GM04503 (cell line): ENCODE data around the gene ZMYND19.
"Not testable (repeated sequence)": the region's sequence is repeated elsewhere in the genome, so short reads cannot be mapped to it uniquely, and the experiment has no call there.

ENCODE experiments used
- DNase-seq: peaks from one replicate; pipeline ENCODE4 v3.0.0-alpha.2; 2012; ENCODE audit warnings: low read depth

The ZMYND19 gene

DNA sequence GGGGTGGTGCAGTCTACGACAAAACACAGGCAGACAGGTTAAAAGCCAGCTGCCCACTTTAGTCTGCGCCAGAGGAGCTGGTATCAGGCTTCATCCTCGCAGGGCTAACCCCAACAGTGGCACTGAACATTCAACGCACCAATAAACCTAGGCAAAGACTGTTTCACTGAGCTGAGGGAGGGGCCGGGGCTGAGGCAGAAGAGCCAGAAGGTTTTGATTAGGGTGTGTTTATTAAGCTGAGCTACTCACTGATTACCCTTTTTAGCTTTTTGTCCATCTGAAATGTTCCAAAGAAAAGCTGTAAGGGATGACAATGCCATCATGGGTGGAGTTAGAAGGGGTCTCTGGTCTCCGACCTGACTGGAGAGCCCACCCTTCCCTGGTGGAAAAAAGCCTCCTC lies 1.4 kb downstream of the ZMYND19 start:
- DNase-seq = no peak

DNA sequence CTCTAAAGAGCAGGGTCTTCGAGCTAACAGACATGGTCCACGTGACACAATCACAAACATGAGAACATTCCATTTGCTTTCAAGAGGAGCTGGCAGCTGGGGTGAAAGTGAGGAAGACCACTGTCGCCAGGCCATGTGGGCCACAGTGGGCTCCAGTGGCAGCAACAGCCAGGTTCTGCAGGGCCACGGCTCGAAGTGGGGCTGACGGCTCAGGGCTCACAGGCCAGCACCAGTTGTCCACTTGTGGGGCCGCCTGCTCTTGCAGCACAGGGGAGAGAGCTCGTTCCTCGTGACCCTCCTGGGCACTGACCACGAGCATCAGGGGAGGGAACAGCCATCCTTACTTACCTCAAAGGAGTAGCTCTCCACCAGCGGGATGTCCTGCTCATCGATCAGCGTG lies 2.0 kb downstream of the ZMYND19 start:
- no peak for DNase-seq

DNA sequence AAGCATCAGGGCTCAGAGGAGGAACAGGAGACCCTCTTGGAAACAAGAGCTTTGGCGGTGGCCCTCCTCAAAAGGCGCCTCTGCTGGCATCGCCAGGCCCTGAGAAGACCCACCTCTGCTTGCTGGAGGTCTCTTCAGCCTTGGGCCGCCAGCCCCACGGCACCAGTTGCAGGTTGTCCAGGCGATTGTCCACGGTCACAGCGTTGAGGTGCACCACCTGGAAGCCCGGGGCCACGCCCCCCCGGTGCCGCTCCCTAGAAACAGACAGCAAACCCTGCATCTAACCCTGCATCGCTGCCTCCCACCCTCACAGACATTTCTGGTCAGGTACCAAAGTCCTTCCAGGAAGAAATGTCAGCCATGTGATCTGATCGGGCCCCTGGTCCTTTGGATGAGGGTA lies 3.5 kb downstream of the ZMYND19 start:
- DNase-seq = no peak

DNA sequence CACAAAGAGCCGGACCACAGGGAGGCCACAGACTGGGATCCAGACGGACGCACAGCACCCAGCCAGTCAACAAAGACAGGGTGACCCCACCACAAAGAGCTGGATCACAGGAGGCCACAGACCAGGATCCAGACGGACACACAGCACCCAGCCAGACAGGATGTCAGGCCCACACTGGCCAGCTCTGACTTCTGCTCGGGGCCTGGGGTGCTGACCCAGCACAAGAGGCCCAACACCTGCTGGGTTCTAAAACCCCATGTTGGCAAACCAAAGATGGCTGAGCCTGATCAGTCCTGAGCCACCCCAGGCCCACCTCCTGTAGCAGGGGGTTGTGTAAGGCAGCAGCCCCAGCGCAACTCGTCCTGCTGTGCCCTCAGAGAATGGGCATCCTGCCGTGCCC lies 6.4 kb downstream of the ZMYND19 start:
- no peak for DNase-seq

DNA sequence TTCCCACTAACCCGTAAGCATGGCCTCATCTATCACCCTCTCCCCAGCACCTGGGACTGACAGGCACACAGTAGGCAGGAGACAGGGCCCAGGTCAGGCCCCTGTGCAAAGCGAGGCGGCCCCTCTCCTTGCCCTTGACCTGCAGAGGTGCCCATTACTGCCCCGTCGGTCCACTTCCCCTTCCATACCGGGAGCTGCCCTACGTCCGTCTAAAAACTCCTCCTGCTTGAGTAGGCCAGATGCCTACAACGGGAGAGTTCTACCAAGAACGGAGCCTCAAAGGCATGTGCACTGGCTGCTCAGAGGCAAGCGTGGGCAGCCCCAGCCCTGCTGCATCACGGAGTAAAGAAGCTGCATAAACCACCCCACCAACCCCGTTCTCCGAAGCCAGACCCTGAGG lies 7.0 kb downstream of the ZMYND19 start:
- no peak for DNase-seq

DNA sequence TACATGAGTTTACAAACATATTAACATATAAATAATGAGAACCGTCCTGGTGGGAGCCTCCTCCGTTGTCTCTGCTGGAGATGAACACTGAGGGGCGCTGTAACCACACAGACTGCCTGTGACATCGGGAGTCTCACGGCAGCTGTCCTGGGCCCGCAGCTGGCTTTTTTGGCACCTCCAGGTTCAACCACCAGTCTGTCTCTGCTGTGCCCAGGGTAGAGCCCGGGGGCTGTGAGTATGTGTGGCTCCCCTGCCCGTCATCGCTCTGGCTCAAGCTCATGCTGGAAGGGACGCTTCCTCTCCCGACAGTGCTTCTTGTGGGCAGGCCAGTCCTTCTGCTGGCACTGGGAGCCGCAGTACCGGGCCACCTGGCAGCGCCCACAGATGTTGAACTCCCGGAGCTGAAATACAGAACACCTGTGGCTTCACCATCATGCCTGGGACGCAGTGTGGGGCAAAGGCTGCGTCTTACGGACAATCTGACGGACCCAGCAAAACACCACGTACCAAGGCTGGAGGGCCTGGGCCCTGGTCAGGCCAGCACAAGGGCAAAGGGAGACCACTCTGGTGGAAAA lies 7.9 kb downstream of the ZMYND19 start:
- DNase-seq = no peak

DNA sequence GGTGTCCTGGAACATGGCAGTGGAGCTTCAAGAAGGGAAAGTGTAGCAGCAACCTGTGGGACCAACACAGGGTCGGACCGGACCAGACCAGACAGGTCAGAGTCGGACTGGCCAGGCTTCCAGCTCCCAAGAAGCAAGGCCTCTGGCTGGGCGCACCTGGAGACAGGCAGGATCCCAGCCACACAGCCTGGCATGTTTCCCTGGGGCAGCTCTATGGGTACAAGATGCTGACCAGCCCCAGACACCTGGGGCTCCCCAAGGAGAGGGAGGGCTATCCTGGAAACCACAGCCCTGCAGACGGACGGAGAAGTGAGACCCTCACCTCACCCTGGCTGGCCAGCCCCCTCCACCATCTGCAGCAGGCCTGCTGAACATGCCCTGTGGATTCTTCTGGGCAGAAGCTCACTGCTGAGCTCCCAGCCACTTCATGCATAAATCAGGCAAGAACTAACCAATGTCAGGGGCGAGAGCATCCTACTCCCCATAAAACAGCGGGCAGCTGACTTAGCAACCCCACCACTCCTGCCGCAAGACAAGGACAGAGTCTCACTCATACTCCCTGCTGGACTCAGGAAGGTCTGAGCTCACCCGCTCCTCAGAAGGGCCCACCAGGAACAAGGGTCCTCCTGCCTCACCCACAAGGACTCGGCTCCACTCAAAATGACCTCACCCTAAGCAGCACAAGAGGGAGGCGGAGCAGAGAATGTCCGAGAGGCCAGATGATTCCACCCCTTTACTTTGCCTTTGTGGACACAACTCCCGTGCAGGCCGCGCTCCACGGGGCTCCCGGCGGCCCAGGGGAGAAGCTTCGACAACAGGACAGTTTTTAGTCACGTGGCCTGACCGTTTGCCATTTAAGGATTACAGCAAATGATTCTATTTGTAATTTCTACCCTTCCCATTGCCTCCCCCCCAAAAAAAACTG lies 8.7 kb downstream of the ZMYND19 start:
- no peak for DNase-seq

DNA sequence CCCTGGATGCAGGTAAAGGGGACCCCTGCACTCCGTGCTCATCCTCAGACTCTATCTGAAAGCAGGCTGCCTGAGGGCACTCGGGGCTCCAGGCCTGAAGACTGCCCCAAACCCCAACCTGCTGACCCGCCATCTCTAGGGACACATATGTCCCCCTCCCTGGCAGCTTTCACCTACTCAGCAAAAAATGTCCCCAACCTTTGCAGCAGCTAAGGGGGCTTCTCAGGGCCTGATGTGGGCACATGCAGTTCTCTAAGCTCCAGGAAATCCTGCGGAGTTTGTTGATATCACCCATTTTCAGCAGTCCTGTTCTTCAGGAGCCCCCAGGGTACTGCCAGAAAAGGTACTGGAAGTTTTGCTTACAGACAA lies 9.4 kb downstream of the ZMYND19 start:
- no peak for DNase-seq

DNA sequence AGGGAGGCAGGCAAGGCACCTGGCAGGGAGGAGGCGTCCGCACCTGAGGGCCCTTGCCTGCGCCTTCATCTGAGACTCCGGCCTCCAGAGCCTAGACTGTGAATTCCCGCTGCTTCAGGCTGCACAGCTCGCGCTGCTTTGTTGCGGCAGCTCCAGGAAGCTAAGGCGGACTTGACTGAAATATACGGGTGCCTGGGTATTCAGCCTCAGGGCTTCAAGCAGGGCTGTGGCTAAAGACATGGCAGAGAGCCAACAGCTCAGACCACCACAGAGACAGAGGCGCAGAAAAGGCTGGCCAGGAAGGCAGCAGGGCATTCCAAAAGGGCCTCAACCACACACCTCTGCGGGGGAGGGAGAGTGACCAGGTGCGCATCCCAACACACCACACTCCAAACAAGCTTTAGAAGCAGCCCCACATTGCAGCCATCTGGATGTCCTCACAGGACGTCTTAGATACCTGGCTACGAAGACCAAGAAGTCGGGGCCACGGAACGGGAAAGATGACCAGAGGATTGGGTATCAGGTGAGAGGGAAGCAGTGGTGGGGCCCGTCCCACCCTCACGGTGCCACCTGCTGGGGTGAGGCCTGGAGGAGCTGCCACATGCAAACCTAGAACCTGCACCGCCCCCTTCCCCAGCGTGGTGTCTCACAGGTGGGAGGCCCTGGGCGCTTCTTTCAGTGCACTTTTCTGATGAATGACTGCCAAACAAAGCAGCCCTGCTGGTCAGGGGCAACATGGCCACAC lies 9.9 kb downstream of the ZMYND19 start:
- DNase-seq = no peak

DNA sequence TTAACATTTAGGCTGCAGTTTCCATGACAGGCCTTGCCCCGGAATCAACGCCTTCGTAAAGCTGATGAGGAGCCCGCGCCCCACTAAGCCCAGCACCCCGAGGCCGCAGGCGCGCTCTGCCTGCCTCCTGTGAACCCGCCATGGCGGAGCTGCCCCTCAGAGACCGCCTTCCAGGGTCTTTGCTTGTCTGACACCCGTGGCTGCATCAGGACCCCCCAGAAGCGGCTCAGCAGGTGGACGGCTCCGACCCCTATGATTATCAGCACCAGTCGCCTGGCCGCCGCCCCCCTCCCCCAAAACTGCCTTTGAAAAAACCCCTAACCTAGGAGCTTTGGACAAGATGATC lies 11.1 kb downstream of the ZMYND19 start:
- no peak for DNase-seq

DNA sequence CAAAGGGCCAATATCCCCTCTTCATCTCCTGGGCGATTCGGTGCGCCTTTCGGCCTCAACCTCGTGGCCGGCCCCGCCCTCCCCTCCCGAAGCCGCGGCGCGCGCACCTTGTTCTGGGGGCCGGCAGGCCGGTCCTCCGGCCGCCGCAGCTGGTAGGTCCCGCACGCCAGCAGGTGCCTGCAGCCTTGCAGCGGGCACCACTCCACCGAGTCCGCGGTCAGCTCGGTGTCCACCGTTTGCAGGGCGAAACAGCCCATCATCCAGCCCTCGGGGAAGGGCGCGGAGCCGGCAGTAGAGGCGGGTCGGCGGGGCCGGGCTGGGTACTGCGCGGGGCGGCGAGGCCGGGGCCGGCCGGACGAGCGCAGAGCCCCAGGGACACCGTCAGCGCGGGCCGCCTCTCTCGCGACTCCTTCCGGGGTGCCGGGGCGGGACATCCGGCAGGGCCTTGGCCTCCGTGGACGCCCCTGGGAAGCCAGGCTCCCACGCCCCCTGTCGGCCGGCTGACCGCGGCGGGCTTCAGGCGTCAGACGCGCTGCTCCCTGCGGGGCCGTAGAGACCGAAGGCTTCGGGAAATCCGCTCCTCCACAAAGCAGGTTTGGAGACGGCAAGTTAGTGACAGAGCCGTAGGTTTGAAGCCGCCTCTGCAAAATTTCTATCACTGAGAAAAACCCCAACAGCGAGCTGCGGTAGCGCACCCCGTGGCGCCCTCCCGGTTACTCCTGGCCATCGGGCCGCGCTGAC lies 11.6 kb downstream of the ZMYND19 start, which contains the start of gene DPH7:
Gene DPH7, minus strand, starts transcription at position 408 of the 741 bp plus-strand sequence. Its CDS starts 148 bp downstream, at position 260.
- DNase-seq = peak; percentile 45

DNA sequence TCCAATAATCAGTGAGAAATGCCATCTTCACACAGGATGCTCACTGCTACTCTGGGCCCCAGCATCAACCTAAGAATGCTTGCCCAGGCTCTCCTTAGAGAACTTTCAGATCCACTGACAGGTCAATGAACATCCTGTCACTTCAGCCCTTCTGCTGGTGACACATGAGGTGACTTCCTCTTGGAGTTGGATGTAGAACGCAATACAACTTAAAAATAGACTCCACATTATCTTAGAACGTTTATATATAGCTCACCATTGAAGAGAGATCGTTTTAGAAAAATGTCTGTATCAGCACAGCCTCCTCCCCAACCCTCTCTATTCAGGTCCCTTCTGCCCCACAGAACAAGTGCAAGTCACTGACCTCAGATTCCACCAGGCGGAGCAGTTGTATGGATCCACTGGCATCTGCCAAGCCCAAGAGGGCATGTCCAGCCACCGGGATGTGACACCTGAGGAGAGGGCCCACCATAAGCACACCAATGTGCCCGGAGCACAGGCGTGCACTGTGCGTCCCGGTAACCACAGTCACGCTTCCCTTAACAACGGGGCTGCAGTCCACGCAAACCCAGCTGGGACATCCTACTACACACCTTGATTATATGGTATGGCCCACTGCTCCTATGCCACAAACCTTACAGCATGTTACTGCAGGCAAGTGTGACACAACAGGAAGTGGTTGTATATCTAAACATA lies 14.4 kb downstream of the ZMYND19 start:
- DNase-seq = no peak

DNA sequence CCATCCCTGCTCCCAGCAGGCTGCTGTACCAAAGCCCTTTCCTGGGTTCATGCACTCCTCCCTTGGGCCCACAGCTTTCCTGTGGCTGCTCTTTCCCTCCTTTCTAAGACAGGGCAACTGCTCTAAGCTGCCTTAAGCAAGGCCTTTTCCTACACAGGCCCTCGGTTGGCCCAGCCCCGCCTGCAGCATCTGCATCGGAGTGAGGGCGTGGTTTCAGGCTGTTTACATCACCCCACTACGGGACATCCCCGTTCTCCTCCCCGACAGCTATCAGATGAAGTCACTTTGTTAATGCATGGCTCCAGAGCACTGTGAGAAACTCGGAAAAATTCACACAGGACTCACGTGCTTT lies 15.0 kb downstream of the ZMYND19 start:
- no peak for DNase-seq

DNA sequence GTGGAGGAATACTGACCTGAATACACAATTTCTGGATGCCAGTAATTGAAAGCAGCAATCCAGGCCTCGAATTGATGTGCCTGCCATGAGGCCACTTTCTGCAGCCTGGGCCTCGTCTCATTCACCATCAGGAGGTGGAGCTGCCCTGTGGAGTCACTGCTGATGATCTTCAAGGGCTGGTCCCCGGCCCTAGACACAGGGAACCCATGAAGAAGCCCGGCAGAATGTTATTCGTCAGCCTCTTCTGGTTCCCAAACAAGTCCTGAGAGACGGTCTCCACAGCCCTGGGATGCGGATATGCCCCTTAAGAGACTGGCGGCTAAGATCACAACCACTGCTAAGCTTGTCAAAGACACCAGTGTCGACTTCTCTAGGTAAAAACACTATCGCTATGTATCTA lies 16.1 kb downstream of the ZMYND19 start:
- no peak for DNase-seq

DNA sequence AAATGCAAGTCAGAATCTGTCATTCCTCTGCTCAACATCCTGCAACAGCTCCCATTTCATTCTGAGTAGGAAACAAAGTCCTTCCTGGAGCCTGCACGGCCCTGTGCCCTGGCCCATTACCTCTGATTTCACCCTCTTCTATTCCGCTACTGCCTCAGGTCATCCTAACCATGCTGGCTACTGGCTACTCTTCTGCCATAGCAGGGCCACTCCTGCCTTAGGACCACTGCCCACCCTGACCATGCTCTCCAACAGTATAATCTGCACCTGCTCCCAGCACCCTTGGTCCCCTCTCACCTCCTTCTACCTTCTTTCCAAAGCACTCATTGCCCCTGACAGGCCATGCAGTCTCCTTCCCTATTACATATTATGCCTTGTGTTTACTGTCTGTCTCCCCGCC lies 19.7 kb downstream of the ZMYND19 start:
- DNase-seq = no peak

DNA sequence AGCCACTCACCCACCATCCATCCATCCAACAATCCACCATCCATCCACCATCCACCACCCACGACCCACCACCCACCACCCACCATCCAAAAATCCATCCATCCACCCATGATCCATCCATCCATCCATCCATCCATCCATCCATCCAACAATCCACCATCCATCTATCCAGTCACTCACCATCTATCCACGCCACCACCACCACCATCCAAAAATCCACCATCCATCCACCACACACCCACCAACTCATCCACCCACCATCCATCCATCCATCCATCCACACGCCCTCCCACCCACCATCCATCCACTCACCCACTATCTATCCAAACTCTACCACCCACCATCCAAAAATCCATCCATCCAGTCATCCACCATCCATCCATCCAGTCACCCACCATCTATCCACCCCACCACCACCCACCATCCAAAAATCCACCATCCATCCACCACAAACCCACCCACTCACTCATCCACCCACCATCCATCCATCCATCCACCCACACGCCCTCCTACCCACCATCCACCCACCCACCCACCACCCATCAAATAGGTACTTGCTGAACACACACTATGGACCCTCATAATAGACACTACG lies 20.6 kb downstream of the ZMYND19 start:
- no peak for DNase-seq

DNA sequence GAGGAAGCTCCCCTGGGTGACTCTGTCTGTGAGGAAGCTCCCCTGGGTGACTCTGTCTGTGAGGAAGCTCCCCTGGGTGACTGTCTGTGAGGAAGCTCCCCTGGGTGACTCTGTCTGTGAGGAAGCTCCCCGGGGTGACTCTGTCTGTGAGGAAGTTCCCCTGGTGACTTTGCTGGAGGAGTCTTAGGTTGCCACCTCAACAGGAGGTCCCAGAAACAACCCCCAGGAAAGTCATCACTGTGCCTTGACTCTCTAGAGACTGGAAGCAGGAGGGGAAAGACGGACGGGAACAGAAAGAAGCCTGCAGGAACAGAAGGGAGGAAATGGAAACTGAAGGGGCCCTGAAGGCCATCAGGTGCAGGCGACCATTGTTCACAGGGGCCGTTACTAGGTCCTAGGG lies 21.9 kb downstream of the ZMYND19 start:
- DNase-seq = not testable (repeated sequence)

DNA sequence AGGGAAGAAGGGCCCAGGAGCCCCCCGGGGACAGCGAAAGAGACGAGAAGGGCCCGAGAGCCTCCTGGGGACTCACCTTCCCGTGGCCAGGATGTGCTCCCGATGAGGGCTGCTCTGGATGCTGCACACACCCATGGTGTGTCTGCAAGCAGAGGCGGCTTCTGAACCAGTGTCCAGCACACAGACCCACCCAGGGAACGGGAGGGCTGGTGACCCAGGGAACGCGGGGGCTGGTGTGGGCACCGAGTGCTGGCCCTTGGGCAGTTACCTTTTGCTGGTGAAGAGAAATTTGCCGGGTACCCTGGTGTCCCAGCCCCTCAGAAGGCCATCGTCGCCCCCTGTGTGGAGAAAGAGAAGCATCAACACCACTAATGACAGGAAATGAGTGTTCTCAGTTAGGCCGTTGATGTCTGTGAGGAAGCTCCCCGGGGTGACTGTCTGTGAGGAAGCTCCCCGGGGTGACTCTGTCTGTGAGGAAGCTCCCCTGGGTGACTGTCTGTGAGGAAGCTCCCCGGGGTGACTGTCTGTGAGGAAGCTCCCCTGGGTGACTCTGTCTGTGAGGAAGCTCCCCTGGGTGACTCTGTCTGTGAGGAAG lies 25.4 kb downstream of the ZMYND19 start:
- no peak for DNase-seq

DNA sequence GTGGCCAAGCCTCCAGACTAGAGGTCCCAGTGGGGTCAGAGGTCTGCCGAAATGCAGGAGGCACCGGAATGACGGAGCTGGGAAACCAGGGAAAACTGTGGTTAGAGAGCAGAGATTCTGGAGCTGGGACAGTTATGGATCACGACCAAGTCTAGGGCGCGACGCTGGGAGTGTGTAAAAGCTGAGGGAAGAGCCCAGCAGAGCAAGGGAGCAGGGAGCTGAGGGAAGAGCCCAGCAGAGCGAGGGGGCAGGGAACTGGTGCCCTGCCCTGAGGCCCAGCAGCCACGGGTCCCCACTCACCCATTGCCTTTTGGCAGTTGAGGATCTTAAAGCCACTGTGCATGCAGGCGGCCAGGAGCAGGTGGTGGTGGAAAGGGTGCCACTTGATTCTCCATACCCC lies 26.2 kb downstream of the ZMYND19 start:
- no peak for DNase-seq

DNA sequence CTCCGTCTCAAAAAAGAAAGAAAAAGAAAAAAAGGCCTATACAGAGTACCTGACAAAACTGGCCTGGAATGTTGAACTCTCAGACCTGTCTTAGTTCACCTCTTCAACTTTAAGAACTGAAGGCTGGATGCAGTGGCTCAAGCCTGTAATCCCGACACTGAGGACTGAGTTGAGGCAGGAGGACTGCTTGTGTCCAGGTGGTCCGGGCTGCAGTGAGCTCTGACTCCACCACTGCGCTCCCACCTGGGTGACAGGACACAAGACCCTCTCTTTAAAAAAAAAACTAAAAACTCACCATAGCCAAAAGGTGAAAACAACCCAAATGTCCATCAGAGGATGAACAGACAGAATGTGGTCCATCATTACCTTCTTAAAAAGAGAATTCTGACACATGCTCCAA lies 32.2 kb downstream of the ZMYND19 start:
- no peak for DNase-seq
